OCI-LY7 (cell line): Measurements from ENCODE around the gene MTHFD2.

ENCODE experiments used
- EZH2phosphoT487 ChIP-seq: fragments of 200-600 bp; sonication (generic); IDR thresholded peaks from 2 replicates; pipeline ENCODE4 v1.6.1; 2018; ENCODE audit warnings: low read depth, borderline replicate concordance, mild to moderate bottlenecking, mixed run types, antibody characterized with exemption, low read length, moderate library complexity, mixed read lengths
- TF ChIP-seq, protein P1 (sequence below): fragments of 200-600 bp; sonication (generic); conservative IDR thresholded peaks from 2 replicates; pipeline ENCODE4 v1.5.1; 2014; ENCODE audit warnings: mild to moderate bottlenecking, antibody characterized with exemption, low read length, moderate library complexity, mixed read lengths

DNA sequence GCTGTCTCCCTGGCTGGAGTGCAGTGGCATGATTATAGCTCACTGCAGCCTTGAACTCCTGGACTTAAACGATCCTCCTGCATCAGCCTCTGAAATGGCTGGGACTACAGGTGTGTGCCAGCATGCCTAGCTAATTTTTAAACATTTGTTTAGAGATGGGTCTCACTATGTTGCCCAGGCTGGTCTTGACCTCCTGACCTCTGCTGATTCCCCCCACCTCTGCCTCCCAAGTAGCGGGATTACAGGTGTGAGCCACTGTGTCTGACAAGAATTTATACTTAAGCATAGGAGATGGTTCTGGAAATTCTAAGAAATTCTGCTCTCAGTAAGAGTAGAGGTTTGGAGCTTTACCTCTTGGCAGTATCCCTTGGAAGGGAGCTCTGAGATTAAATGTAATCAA, 18.2 kb downstream of the MTHFD2 start:
- TF ChIP-seq, protein P1, sequence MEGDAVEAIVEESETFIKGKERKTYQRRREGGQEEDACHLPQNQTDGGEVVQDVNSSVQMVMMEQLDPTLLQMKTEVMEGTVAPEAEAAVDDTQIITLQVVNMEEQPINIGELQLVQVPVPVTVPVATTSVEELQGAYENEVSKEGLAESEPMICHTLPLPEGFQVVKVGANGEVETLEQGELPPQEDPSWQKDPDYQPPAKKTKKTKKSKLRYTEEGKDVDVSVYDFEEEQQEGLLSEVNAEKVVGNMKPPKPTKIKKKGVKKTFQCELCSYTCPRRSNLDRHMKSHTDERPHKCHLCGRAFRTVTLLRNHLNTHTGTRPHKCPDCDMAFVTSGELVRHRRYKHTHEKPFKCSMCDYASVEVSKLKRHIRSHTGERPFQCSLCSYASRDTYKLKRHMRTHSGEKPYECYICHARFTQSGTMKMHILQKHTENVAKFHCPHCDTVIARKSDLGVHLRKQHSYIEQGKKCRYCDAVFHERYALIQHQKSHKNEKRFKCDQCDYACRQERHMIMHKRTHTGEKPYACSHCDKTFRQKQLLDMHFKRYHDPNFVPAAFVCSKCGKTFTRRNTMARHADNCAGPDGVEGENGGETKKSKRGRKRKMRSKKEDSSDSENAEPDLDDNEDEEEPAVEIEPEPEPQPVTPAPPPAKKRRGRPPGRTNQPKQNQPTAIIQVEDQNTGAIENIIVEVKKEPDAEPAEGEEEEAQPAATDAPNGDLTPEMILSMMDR, result no peak
- TF ChIP-seq EZH2phosphoT487, result no peak
